ENCODE measurements around the gene OGG1. TPM values are rescaled to one million over a fixed set of nuclear protein-coding genes. Genes with fewer than 3 reads are reported as not detected.
A peak's percentile ranks its signal among the peaks of the same experiment; 100 is the strongest.

The OGG1 gene
- total and polyA plus RNA-seq, 5 donors from 2014 or later, result 21.8 to 30.2 (median 26.3) TPM

GRCh38 chr3:9800529-9800928, 50.8 kb downstream of the OGG1 start:
- H3K4me3 Mint-ChIP-seq, result peak overlapping the region in 2 of 4 donors; percentile 21 to 41
- H3K36me3 Mint-ChIP-seq, result peaks cover 40% of the 10 kb centered on the region

GRCh38 chr3:9803494-9803893, 53.7 kb downstream of the OGG1 start:
- no peak overlapping the region for H3K27ac ChIP-seq (ENCODE audit: insufficient read depth, low read length, poor library complexity, severe bottlenecking)
- Mint-ChIP-seq H3K36me3 (peaks cover 35% of the 10 kb centered on the region), H3K4me3 (no peak overlapping the region), H3K4me1 (peaks cover 5 to 31% (median 16%) of the 10 kb centered on the region in 4 donors), H3K27ac (peak overlapping the region; percentile 52 to 85 (median 78)), H3K27me3 (no peaks in the 10 kb centered on the region), H3K9me3 (no peaks in the 10 kb centered on the region)
- H3K4me1 ChIP-seq (ENCODE audit: control insufficient read depth, insufficient read depth, low read length, poor library complexity, severe bottlenecking), result peaks cover 10% of the 10 kb centered on the region
- ATAC-seq (ENCODE audit: low read depth in 2 of 2), result no peak
- H3K9me3 ChIP-seq (ENCODE audit: control insufficient read depth in 2 of 2, low read length in 2 of 2), result no peaks in the 10 kb centered on the region
- H3K27me3 ChIP-seq (ENCODE audit: control insufficient read depth, insufficient read depth, low read length), result no peaks in the 10 kb centered on the region
- DNase-seq, result no peak
- no peak overlapping the region for H3K4me3 ChIP-seq (ENCODE audit: low read depth, low read length)
- H3K36me3 ChIP-seq (ENCODE audit: control insufficient read depth, insufficient read depth, low read length), result peaks cover 80% of the 10 kb centered on the region

More at GRCh38 chr3:9800529-9800928, 50.8 kb downstream of the OGG1 start:
- no peak for DNase-seq
- peaks cover 5% of the 10 kb centered on the region for H3K4me1 ChIP-seq (ENCODE audit: control insufficient read depth, insufficient read depth, low read length, poor library complexity, severe bottlenecking)
- Mint-ChIP-seq H3K4me1 (peaks cover 10 to 42% (median 22%) of the 10 kb centered on the region in 4 donors), H3K27me3 (no peaks in the 10 kb centered on the region), H3K27ac (no peak overlapping the region), H3K9me3 (no peaks in the 10 kb centered on the region)
- ATAC-seq (ENCODE audit: low read depth in 2 of 2), result no peak
- no peaks in the 10 kb centered on the region for H3K9me3 ChIP-seq (ENCODE audit: control insufficient read depth in 2 of 2, low read length in 2 of 2)
- H3K36me3 ChIP-seq (ENCODE audit: control insufficient read depth, insufficient read depth, low read length), result peaks cover 80% of the 10 kb centered on the region
- no peak overlapping the region for H3K27ac ChIP-seq (ENCODE audit: insufficient read depth, low read length, poor library complexity, severe bottlenecking)
- H3K27me3 ChIP-seq (ENCODE audit: control insufficient read depth, insufficient read depth, low read length), result no peaks in the 10 kb centered on the region
- no peak overlapping the region for H3K4me3 ChIP-seq (ENCODE audit: low read depth, low read length)

- DNase-seq (no peak), ATAC-seq (ENCODE audit: low read depth in 2 of 2) (no peak)
- no peaks in the 10 kb centered on the region for H3K27me3 Mint-ChIP-seq
- Histone ChIP-seq H3K4me1 (ENCODE audit: control insufficient read depth, insufficient read depth, low read length, poor library complexity, severe bottlenecking) (peaks cover 24% of the 10 kb centered on the region), H3K36me3 (ENCODE audit: control insufficient read depth, insufficient read depth, low read length) (peaks cover 64% of the 10 kb centered on the region), H3K27me3 (ENCODE audit: control insufficient read depth, insufficient read depth, low read length) (no peaks in the 10 kb centered on the region), H3K27ac (ENCODE audit: insufficient read depth, low read length, poor library complexity, severe bottlenecking) (no peak overlapping the region), H3K4me3 (ENCODE audit: low read depth, low read length) (no peak overlapping the region), H3K9me3 (ENCODE audit: control insufficient read depth in 2 of 2, low read length in 2 of 2) (no peaks in the 10 kb centered on the region)
- H3K27ac Mint-ChIP-seq, result no peak overlapping the region
- H3K4me3 Mint-ChIP-seq, result peak overlapping the region in 1 of 4 donors; percentile 13
- no peaks in the 10 kb centered on the region for H3K9me3 Mint-ChIP-seq
- peaks cover 31% of the 10 kb centered on the region for H3K36me3 Mint-ChIP-seq
- peaks cover 11 to 41% (median 20%) of the 10 kb centered on the region in 4 donors for H3K4me1 Mint-ChIP-seq
Measured at GRCh38 chr3:9804996-9805395, 55.2 kb downstream of the OGG1 start.

GRCh38 chr3:9806137-9806536, 56.4 kb downstream of the OGG1 start:
- Mint-ChIP-seq H3K36me3 (peaks cover 35% of the 10 kb centered on the region), H3K4me1 (peaks cover 12 to 50% (median 24%) of the 10 kb centered on the region in 4 donors)

More at GRCh38 chr3:9806137-9806536, 56.4 kb downstream of the OGG1 start:
- H3K27me3 ChIP-seq (ENCODE audit: control insufficient read depth, insufficient read depth, low read length), result no peaks in the 10 kb centered on the region
- no peak for ATAC-seq (ENCODE audit: low read depth in 2 of 2)
- no peak overlapping the region for H3K4me3 Mint-ChIP-seq
- peaks cover 32% of the 10 kb centered on the region for H3K4me1 ChIP-seq (ENCODE audit: control insufficient read depth, insufficient read depth, low read length, poor library complexity, severe bottlenecking)
- no peaks in the 10 kb centered on the region for H3K9me3 ChIP-seq (ENCODE audit: control insufficient read depth in 2 of 2, low read length in 2 of 2)
- H3K27ac ChIP-seq (ENCODE audit: insufficient read depth, low read length, poor library complexity, severe bottlenecking), result no peak overlapping the region
- H3K27ac Mint-ChIP-seq, result no peak overlapping the region
- peaks cover 55% of the 10 kb centered on the region for H3K36me3 ChIP-seq (ENCODE audit: control insufficient read depth, insufficient read depth, low read length)
- H3K4me3 ChIP-seq (ENCODE audit: low read depth, low read length), result no peak overlapping the region
- no peak for DNase-seq
- H3K27me3 Mint-ChIP-seq, result no peaks in the 10 kb centered on the region
- H3K9me3 Mint-ChIP-seq, result no peaks in the 10 kb centered on the region

Other genes starting within 250 kb of the OGG1 start
- not detected for gene LHFPL4, start 196.1 kb upstream of the OGG1 start, total RNA-seq
- gene LHFPL4, start 196.1 kb upstream of the OGG1 start, polyA plus RNA-seq, result under 1 TPM in 3 of 4 donors, not detected in 1; 0.03 to 0.18 (median 0.13) TPM
- 97.4 TPM for gene MTMR14, start 100.4 kb upstream of the OGG1 start, total RNA-seq
- gene MTMR14, start 100.4 kb upstream of the OGG1 start, polyA plus RNA-seq, result 10 to 100 TPM; 66.8 to 90.2 (median 80.9) TPM
- gene CPNE9, start 46.1 kb upstream of the OGG1 start, total RNA-seq, result not detected
- not detected for gene CPNE9, start 46.1 kb upstream of the OGG1 start, polyA plus RNA-seq
- gene BRPF1, start 18.2 kb upstream of the OGG1 start, total RNA-seq, result 41.2 TPM
- gene BRPF1, start 18.2 kb upstream of the OGG1 start, polyA plus RNA-seq, result 10 to 100 TPM in 2 of 4 donors, 1 to 10 TPM in 2; 6.7 to 12.1 (median 9.2) TPM
- gene CAMK1, start 20.0 kb downstream of the OGG1 start, total RNA-seq, result 4.9 TPM
- gene CAMK1, start 20.0 kb downstream of the OGG1 start, polyA plus RNA-seq, result 10 to 100 TPM in 1 of 4 donors, 1 to 10 TPM in 3; 4.5 to 13.7 (median 7.7) TPM
- 44.7 TPM for gene TADA3, start 42.5 kb downstream of the OGG1 start, total RNA-seq
- 10 to 100 TPM; 50.2 to 69.0 (median 60.5) TPM for gene TADA3, start 42.5 kb downstream of the OGG1 start, polyA plus RNA-seq
- gene ARPC4, start 43.1 kb downstream of the OGG1 start, total RNA-seq, result 203 TPM
- 100 to 1,000 TPM; 294 to 384 (median 336) TPM for gene ARPC4, start 43.1 kb downstream of the OGG1 start, polyA plus RNA-seq
- 89.9 TPM for gene TTLL3, start 60.3 kb downstream of the OGG1 start, total RNA-seq
- 1 to 10 TPM; 2.3 to 3.8 (median 3.1) TPM for gene TTLL3, start 60.3 kb downstream of the OGG1 start, polyA plus RNA-seq
- 21.1 TPM for gene RPUSD3, start 94.1 kb downstream of the OGG1 start, total RNA-seq
- gene RPUSD3, start 94.1 kb downstream of the OGG1 start, polyA plus RNA-seq, result 10 to 100 TPM; 59.7 to 72.3 (median 66.8) TPM
- gene CIDEC, start 130.3 kb downstream of the OGG1 start, total RNA-seq, result not detected
- not detected for gene CIDEC, start 130.3 kb downstream of the OGG1 start, polyA plus RNA-seq
- gene JAGN1, start 140.7 kb downstream of the OGG1 start, total RNA-seq, result 17.7 TPM
- 10 to 100 TPM; 52.6 to 70.8 (median 58.3) TPM for gene JAGN1, start 140.7 kb downstream of the OGG1 start, polyA plus RNA-seq
- 4.3 TPM for gene IL17RE, start 152.9 kb downstream of the OGG1 start, total RNA-seq
- gene IL17RE, start 152.9 kb downstream of the OGG1 start, polyA plus RNA-seq, result under 1 TPM in 3 of 4 donors, not detected in 1; 0.31 to 0.33 (median 0.32) TPM
- 1.1 TPM for gene IL17RC, start 167.1 kb downstream of the OGG1 start, total RNA-seq
- gene IL17RC, start 167.1 kb downstream of the OGG1 start, polyA plus RNA-seq, result 1 to 10 TPM; 5.6 to 9.5 (median 7.5) TPM
- 24.6 TPM for gene CRELD1, start 183.9 kb downstream of the OGG1 start, total RNA-seq
- 10 to 100 TPM; 20.5 to 26.5 (median 23.9) TPM for gene CRELD1, start 183.9 kb downstream of the OGG1 start, polyA plus RNA-seq
- gene PRRT3, start 202.5 kb downstream of the OGG1 start, total RNA-seq, result 4.7 TPM
- 1 to 10 TPM; 3.0 to 4.3 (median 4.2) TPM for gene PRRT3, start 202.5 kb downstream of the OGG1 start, polyA plus RNA-seq
- 57.2 TPM for gene EMC3, start 236.9 kb downstream of the OGG1 start, total RNA-seq
- gene EMC3, start 236.9 kb downstream of the OGG1 start, polyA plus RNA-seq, result 10 to 100 TPM; 56.9 to 88.2 (median 74.4) TPM